ENCODE measurements around the gene SLC44A1.

SLC44A1 gene

GRCh38 chr9:105275111-105275510 lies 30.7 kb downstream of the SLC44A1 start:
- H3K4me1 Mint-ChIP-seq (ENCODE audit: low read depth) = peaks cover 8% of the 10 kb centered on the region
- no peaks in the 10 kb centered on the region for H3K36me3 Mint-ChIP-seq (ENCODE audit: low read depth)
- H3K27ac Mint-ChIP-seq = no peak overlapping the region
- no peaks in the 10 kb centered on the region for H3K9me3 Mint-ChIP-seq
- H3K4me3 Mint-ChIP-seq = no peak overlapping the region
- DNase-seq = no peak
- H3K27me3 Mint-ChIP-seq = no peaks in the 10 kb centered on the region

DNA sequence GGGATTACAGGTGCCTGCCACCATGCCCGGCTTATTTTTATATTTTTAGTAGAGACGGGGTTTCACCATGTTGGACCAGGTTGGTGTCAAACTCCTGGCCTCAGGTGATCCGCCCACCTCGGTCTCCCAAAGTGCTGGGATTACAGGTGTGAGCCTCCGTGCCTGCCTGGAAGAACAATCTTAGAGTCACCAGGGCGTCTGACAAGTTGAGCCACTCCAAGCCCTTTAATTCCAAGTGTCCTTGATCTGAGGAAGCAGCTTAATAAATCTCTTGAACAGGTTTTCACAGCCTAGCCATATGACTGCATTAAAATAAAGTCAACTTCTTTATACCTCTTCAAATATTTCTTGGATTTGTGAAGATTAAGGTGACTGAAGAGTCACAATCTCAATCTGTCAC lies 31.5 kb downstream of the SLC44A1 start:
- no peak for DNase-seq
- Mint-ChIP-seq H3K27me3 (no peaks in the 10 kb centered on the region), H3K27ac (no peak overlapping the region), H3K9me3 (no peaks in the 10 kb centered on the region), H3K4me3 (no peak overlapping the region), H3K4me1 (ENCODE audit: low read depth) (peaks cover 8% of the 10 kb centered on the region), H3K36me3 (ENCODE audit: low read depth) (no peaks in the 10 kb centered on the region)

DNA sequence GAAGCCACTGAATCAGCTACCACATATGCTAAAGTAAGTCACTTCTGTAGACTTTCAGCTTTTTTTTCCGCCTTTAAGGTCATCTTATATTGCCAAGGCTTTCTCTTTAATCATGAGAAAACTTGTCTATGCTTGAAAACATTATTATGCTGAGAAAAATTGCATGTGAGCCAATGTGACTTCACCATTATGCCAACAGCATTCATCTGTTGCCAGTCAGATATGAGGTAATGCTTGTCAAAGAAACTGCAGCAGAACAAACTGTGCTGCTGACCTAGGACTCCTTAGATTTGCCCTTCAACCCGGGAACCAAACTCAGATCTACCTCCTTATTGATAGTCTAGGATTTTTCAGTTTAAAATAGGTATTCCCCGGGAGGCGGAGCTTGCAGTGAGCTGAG lies 34.3 kb downstream of the SLC44A1 start:
- no peak for DNase-seq
- no peaks in the 10 kb centered on the region for H3K36me3 Mint-ChIP-seq (ENCODE audit: low read depth)
- peaks cover 12% of the 10 kb centered on the region for H3K4me1 Mint-ChIP-seq (ENCODE audit: low read depth)
- no peak overlapping the region for H3K4me3 Mint-ChIP-seq
- no peaks in the 10 kb centered on the region for H3K9me3 Mint-ChIP-seq
- no peak overlapping the region for H3K27ac Mint-ChIP-seq
- no peaks in the 10 kb centered on the region for H3K27me3 Mint-ChIP-seq

DNA sequence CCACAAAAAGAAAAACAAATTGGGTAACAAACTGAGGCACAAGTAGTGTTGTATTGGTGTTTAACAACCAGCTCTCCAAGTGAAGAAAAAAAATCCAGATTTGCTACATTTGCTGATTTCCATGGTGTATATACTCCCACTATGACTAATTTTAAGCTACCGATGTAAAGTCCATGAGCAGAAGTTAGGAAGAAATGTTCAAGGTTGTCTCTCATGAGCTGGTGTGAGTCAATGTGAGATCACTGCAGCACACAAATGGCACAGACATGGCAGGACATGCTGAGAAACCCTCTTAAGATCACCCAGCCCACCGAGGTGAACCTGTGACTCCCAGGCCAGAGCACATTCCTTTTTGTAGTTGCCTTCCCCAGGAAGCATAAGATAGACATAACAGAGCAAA lies 36.2 kb downstream of the SLC44A1 start:
- Mint-ChIP-seq H3K9me3 (no peaks in the 10 kb centered on the region), H3K36me3 (ENCODE audit: low read depth) (no peaks in the 10 kb centered on the region), H3K27ac (no peak overlapping the region), H3K4me3 (no peak overlapping the region), H3K4me1 (ENCODE audit: low read depth) (peaks cover 11% of the 10 kb centered on the region), H3K27me3 (no peaks in the 10 kb centered on the region)
- DNase-seq = no peak

- H3K27me3 Mint-ChIP-seq = no peaks in the 10 kb centered on the region
- H3K4me1 Mint-ChIP-seq (ENCODE audit: low read depth) = peaks cover 12% of the 10 kb centered on the region
- DNase-seq = no peak
- H3K4me3 Mint-ChIP-seq = no peak overlapping the region
- H3K36me3 Mint-ChIP-seq (ENCODE audit: low read depth) = no peaks in the 10 kb centered on the region
- H3K27ac Mint-ChIP-seq = no peak overlapping the region
- no peaks in the 10 kb centered on the region for H3K9me3 Mint-ChIP-seq
Observed at GRCh38 chr9:105281272-105281671, 36.8 kb downstream of the SLC44A1 start.

GRCh38 chr9:105281926-105282325 lies 37.5 kb downstream of the SLC44A1 start:
- no peaks in the 10 kb centered on the region for H3K27me3 Mint-ChIP-seq

DNA sequence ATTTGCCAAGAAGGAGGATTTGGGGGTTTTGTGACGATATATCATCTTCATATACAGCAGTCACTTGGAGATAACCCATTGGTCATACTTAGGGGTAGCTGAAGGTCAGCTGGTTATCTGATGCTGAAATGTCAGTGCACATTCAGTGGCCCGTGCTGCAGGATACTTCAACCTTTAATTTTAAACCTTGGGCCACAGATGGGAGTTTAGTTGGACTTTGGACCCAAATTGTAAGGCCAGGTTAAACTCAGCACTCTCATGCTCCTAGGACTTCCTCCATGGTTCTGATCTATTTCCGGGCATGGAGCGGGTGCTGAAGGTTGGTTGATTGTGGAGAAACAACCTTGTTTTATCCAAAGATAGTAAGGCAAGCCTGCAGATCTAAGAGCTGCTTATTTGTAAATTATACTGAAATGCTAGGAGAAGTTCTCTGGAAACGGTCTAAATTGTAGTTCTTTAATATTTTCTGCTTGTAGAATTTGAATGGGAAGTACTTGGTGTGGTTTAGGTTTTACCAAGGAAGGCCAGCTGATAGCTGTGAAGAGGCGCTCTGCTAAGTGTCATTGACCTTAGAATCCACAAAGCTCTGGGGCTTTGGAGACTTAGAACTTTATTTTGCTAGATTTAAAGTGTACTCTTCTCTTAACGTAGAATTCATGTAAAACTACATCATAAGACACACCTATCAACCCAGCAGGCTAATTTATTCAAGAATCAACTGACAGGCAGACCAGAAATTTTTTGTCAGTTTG lies 38.6 kb downstream of the SLC44A1 start:
- no peaks in the 10 kb centered on the region for H3K9me3 Mint-ChIP-seq
- H3K27ac Mint-ChIP-seq = no peak overlapping the region
- H3K36me3 Mint-ChIP-seq (ENCODE audit: low read depth) = no peaks in the 10 kb centered on the region
- H3K27me3 Mint-ChIP-seq = no peaks in the 10 kb centered on the region
- DNase-seq = no peak
- H3K4me1 Mint-ChIP-seq (ENCODE audit: low read depth) = peaks cover 12% of the 10 kb centered on the region
- H3K4me3 Mint-ChIP-seq = no peak overlapping the region

More at GRCh38 chr9:105281926-105282325, 37.5 kb downstream of the SLC44A1 start:
- peaks cover 12% of the 10 kb centered on the region for H3K4me1 Mint-ChIP-seq (ENCODE audit: low read depth)
- H3K9me3 Mint-ChIP-seq = no peaks in the 10 kb centered on the region
- H3K27ac Mint-ChIP-seq = no peak overlapping the region
- no peak for DNase-seq
- H3K4me3 Mint-ChIP-seq = no peak overlapping the region
- no peaks in the 10 kb centered on the region for H3K36me3 Mint-ChIP-seq (ENCODE audit: low read depth)

- no peaks in the 10 kb centered on the region for H3K9me3 Mint-ChIP-seq
- no peak overlapping the region for H3K4me3 Mint-ChIP-seq
- H3K36me3 Mint-ChIP-seq (ENCODE audit: low read depth) = no peaks in the 10 kb centered on the region
- peaks cover 12% of the 10 kb centered on the region for H3K4me1 Mint-ChIP-seq (ENCODE audit: low read depth)
- no peak for DNase-seq
- H3K27ac Mint-ChIP-seq = no peak overlapping the region
- no peaks in the 10 kb centered on the region for H3K27me3 Mint-ChIP-seq
Observed at GRCh38 chr9:105283795-105284194, 39.3 kb downstream of the SLC44A1 start.

DNA sequence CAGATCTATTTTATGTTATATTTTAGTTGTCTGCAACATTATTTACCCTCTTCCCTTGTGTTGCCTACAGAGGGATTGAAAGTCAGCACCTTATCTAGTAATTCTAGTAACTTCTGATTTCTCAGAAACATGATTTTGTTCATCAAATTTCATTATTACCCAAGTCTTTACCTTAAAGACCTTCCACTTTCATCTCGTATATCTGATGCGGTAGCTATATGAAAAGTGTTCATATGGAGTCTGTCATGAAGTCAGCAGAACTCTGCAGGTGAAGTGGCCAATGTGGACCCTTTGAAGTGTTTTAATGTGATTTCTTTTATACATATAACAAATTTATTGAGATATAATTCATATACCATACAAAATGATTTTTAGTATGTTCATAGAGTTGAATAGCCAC lies 40.0 kb downstream of the SLC44A1 start:
- DNase-seq = no peak
- Mint-ChIP-seq H3K27ac (no peak overlapping the region), H3K36me3 (ENCODE audit: low read depth) (no peaks in the 10 kb centered on the region), H3K9me3 (no peaks in the 10 kb centered on the region), H3K4me1 (ENCODE audit: low read depth) (peaks cover 12% of the 10 kb centered on the region), H3K27me3 (no peaks in the 10 kb centered on the region), H3K4me3 (no peak overlapping the region)

GRCh38 chr9:105286098-105286497 lies 41.6 kb downstream of the SLC44A1 start:
- no peaks in the 10 kb centered on the region for H3K36me3 Mint-ChIP-seq (ENCODE audit: low read depth)
- no peaks in the 10 kb centered on the region for H3K9me3 Mint-ChIP-seq
- no peak for DNase-seq
- no peak overlapping the region for H3K4me3 Mint-ChIP-seq
- no peak overlapping the region for H3K27ac Mint-ChIP-seq
- peaks cover 10% of the 10 kb centered on the region for H3K4me1 Mint-ChIP-seq (ENCODE audit: low read depth)
- no peaks in the 10 kb centered on the region for H3K27me3 Mint-ChIP-seq

DNA sequence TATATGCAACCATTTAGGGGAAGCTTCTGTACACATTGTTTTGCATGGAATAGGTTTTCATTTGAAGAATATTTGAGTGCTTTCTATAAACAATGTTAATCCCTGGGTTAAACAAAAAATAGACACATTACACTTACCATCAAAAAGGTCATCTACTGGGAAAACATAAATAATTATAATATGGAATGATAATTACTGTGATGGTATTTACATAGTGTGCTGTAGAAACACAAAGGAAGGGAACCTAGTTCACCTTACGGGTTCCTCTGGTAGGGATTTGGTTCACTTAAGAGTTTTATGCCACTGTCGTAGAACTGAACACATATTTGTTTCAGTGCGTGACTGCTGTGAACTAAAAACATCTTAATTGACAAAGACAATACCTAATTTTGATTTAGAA lies 44.9 kb downstream of the SLC44A1 start:
- Mint-ChIP-seq H3K36me3 (ENCODE audit: low read depth) (no peaks in the 10 kb centered on the region), H3K4me1 (ENCODE audit: low read depth) (peaks cover 6% of the 10 kb centered on the region), H3K9me3 (no peaks in the 10 kb centered on the region), H3K4me3 (no peak overlapping the region), H3K27ac (no peak overlapping the region), H3K27me3 (no peaks in the 10 kb centered on the region)
- DNase-seq = no peak

GRCh38 chr9:105290418-105290817 lies 46.0 kb downstream of the SLC44A1 start:
- Mint-ChIP-seq H3K27me3 (no peaks in the 10 kb centered on the region), H3K4me3 (no peak overlapping the region), H3K27ac (no peak overlapping the region), H3K4me1 (ENCODE audit: low read depth) (peaks cover 15% of the 10 kb centered on the region), H3K36me3 (ENCODE audit: low read depth) (no peaks in the 10 kb centered on the region), H3K9me3 (no peaks in the 10 kb centered on the region)
- no peak for DNase-seq

GRCh38 chr9:105290954-105291353 lies 46.5 kb downstream of the SLC44A1 start:
- DNase-seq = no peak
- H3K27me3 Mint-ChIP-seq = no peaks in the 10 kb centered on the region
- H3K4me1 Mint-ChIP-seq (ENCODE audit: low read depth) = peaks cover 15% of the 10 kb centered on the region
- no peak overlapping the region for H3K27ac Mint-ChIP-seq
- no peaks in the 10 kb centered on the region for H3K36me3 Mint-ChIP-seq (ENCODE audit: low read depth)
- H3K9me3 Mint-ChIP-seq = no peaks in the 10 kb centered on the region
- H3K4me3 Mint-ChIP-seq = no peak overlapping the region

DNA sequence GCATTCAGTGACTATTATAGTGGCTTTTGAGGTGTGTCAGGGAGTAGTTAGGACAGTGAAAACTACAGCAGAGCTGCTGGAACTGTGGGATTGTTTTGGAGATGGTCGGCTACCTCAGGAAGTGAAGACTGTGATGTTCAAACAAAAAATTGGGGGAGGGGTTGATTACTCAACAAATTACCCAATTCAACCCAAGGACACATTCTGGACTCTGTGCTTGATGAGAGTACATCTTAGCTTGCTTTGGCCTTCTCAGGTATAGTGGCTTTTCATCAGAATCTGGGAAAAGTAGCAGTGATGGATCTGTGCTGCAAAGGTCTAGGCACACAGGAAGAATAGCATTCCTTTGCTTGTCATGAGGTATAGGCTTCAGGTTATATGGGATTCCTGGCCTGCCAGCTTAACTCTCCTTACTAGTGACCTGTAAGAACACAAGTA lies 47.0 kb downstream of the SLC44A1 start:
- no peaks in the 10 kb centered on the region for H3K9me3 Mint-ChIP-seq

GRCh38 chr9:105291938-105292337 lies 47.5 kb downstream of the SLC44A1 start:
- no peak for DNase-seq
- no peaks in the 10 kb centered on the region for H3K27me3 Mint-ChIP-seq
- peaks cover 16% of the 10 kb centered on the region for H3K4me1 Mint-ChIP-seq (ENCODE audit: low read depth)
- H3K36me3 Mint-ChIP-seq (ENCODE audit: low read depth) = no peaks in the 10 kb centered on the region
- no peaks in the 10 kb centered on the region for H3K9me3 Mint-ChIP-seq
- no peak overlapping the region for H3K4me3 Mint-ChIP-seq
- no peak overlapping the region for H3K27ac Mint-ChIP-seq

More for the DNA sequence above, 47.0 kb downstream of the SLC44A1 start:
- Mint-ChIP-seq H3K27ac (no peak overlapping the region), H3K36me3 (ENCODE audit: low read depth) (no peaks in the 10 kb centered on the region), H3K4me1 (ENCODE audit: low read depth) (peaks cover 13% of the 10 kb centered on the region), H3K27me3 (no peaks in the 10 kb centered on the region), H3K4me3 (no peak overlapping the region)
- no peak for DNase-seq

GRCh38 chr9:105293408-105293807 lies 49.0 kb downstream of the SLC44A1 start:
- no peak overlapping the region for H3K27ac Mint-ChIP-seq
- H3K27me3 Mint-ChIP-seq = no peaks in the 10 kb centered on the region
- H3K4me1 Mint-ChIP-seq (ENCODE audit: low read depth) = peaks cover 18% of the 10 kb centered on the region
- no peak for DNase-seq
- no peaks in the 10 kb centered on the region for H3K9me3 Mint-ChIP-seq
- no peaks in the 10 kb centered on the region for H3K36me3 Mint-ChIP-seq (ENCODE audit: low read depth)
- no peak overlapping the region for H3K4me3 Mint-ChIP-seq

Data from activated T-cell treated with anti-CD3 and anti-CD28 coated beads, Interleukin-2, amount 50 U/mL, for 24 hours (primary cell).